HL-60 (cell line): ENCODE measurements around the gene ADGRG7.

ENCODE experiments used
- DNase-seq, 2 experiments: peaks; one replicate each; pipeline ENCODE4 v3.0.0-alpha.2; 2010 to 2020; ENCODE audit warnings: low read depth in 1 of 2, low spot score in 1 of 2
- H3K27ac ChIP-seq: fragments of 250-450 bp; sonication (Bioruptor Pico); replicated peaks from 2 replicates; pipeline ENCODE4 v1.5.1; 2020; ENCODE audit warnings: mild to moderate bottlenecking, moderate library complexity
- H3K27me3 ChIP-seq: fragments of 250-450 bp; sonication (Bioruptor Pico); 2 replicates; pipeline ENCODE4 v1.5.1; 2021; ENCODE audit warnings: mild to moderate bottlenecking, moderate library complexity; ENCODE audit not compliant: insufficient read depth, poor library complexity, severe bottlenecking
- H3K4me3 ChIP-seq: replicated peaks from 2 replicates; pipeline ENCODE4 v1.5.1; 2011; ENCODE audit warnings: mild to moderate bottlenecking, control low read depth, low read length; ENCODE audit not compliant: insufficient read depth
- GABPA ChIP-seq: IDR thresholded peaks from 2 replicates; pipeline ENCODE4 v1.6.1; 2012; ENCODE audit warnings: low read depth
- POLR2AphosphoS5 ChIP-seq: IDR thresholded peaks from 2 replicates; pipeline ENCODE4 v1.6.1; 2012; ENCODE audit warnings: low read depth
- SPI1 ChIP-seq: IDR thresholded peaks from 2 replicates; pipeline ENCODE4 v1.6.1; 2012; ENCODE audit warnings: low read depth, mild to moderate bottlenecking, borderline replicate concordance
- TF ChIP-seq, protein P1 (sequence below): IDR thresholded peaks from 2 replicates; pipeline ENCODE4 v1.6.1; 2012; ENCODE audit warnings: low read depth; ENCODE audit not compliant: insufficient replicate concordance
- TF ChIP-seq, protein P2 (sequence below): IDR thresholded peaks from one replicate; pipeline ENCODE4 v1.5.1; 2011; ENCODE audit warnings: low read length, control low read depth, inconsistent platforms; ENCODE audit not compliant: insufficient read depth

ADGRG7 gene

DNA sequence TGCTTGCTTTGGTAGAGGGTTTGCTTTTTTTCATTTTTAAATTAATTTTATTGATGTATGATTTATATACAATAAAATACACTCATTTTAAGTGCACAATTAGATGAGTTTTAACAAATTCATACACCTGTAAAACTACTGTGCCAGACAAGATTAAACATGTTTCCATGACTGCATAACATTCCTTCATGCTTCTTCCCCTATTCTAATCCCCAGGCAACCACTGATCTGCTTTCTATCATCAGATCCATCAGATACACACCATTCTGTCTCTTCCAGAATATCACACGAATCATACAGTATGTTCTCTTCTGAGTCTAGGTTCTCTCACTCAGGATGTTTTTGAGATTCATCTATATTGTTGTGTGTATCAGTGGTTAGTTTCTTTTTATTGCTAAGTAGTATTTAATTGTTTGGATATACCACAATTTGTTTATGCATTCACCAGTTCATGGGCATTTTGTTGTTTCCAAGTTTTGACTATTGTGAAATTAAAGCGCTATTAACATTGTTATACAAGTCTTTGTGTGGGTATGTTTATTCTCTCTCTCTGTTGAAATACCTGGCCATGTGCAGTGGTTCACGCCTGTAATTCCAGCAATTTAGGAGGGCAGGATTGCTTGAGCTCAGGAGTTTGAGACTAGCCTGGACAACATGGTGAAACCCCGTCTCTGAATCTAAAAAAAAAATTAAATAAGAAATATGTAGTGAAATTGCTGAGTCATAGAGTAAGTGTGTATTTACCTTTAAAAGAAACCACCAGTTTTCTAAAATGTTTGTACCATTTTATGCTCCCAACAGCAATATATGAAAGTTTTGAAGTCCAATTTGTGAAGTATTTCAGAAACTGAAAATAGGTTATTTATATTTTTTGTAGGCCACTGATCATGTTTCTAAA is 92.9 kb downstream of the ADGRG7 start:
- no peak overlapping the region for H3K27ac ChIP-seq
- no peak for TF ChIP-seq GABPA
- TF ChIP-seq, protein P1, sequence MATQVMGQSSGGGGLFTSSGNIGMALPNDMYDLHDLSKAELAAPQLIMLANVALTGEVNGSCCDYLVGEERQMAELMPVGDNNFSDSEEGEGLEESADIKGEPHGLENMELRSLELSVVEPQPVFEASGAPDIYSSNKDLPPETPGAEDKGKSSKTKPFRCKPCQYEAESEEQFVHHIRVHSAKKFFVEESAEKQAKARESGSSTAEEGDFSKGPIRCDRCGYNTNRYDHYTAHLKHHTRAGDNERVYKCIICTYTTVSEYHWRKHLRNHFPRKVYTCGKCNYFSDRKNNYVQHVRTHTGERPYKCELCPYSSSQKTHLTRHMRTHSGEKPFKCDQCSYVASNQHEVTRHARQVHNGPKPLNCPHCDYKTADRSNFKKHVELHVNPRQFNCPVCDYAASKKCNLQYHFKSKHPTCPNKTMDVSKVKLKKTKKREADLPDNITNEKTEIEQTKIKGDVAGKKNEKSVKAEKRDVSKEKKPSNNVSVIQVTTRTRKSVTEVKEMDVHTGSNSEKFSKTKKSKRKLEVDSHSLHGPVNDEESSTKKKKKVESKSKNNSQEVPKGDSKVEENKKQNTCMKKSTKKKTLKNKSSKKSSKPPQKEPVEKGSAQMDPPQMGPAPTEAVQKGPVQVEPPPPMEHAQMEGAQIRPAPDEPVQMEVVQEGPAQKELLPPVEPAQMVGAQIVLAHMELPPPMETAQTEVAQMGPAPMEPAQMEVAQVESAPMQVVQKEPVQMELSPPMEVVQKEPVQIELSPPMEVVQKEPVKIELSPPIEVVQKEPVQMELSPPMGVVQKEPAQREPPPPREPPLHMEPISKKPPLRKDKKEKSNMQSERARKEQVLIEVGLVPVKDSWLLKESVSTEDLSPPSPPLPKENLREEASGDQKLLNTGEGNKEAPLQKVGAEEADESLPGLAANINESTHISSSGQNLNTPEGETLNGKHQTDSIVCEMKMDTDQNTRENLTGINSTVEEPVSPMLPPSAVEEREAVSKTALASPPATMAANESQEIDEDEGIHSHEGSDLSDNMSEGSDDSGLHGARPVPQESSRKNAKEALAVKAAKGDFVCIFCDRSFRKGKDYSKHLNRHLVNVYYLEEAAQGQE = no peak
- no peak for TF ChIP-seq POLR2AphosphoS5
- TF ChIP-seq, protein P2, sequence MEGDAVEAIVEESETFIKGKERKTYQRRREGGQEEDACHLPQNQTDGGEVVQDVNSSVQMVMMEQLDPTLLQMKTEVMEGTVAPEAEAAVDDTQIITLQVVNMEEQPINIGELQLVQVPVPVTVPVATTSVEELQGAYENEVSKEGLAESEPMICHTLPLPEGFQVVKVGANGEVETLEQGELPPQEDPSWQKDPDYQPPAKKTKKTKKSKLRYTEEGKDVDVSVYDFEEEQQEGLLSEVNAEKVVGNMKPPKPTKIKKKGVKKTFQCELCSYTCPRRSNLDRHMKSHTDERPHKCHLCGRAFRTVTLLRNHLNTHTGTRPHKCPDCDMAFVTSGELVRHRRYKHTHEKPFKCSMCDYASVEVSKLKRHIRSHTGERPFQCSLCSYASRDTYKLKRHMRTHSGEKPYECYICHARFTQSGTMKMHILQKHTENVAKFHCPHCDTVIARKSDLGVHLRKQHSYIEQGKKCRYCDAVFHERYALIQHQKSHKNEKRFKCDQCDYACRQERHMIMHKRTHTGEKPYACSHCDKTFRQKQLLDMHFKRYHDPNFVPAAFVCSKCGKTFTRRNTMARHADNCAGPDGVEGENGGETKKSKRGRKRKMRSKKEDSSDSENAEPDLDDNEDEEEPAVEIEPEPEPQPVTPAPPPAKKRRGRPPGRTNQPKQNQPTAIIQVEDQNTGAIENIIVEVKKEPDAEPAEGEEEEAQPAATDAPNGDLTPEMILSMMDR = no peak
- no peak for TF ChIP-seq SPI1
- H3K4me3 ChIP-seq = no peak overlapping the region
- no peak for DNase-seq
- no peaks in the 10 kb centered on the region for H3K27me3 ChIP-seq

DNA sequence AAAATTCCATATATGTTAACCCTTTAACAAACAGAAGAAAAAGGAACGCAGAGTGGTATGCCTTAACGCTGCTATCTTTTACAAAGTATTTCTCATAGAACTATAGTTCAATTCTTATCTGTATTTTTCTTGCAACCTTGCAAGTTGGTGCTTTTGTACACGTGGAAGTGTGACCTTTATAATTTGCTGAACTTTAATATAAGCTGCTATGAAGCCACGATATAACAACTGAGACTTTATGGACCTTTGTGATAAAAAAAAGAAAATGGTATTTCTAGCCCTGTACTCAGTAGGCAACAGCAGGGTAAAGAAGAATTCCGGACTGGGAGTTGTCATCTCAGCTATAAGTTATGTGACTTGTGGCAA is 93.6 kb downstream of the ADGRG7 start:
- DNase-seq = no peak
- TF ChIP-seq POLR2AphosphoS5 (no peak), SPI1 (no peak), GABPA (no peak)
- TF ChIP-seq, protein P2 = no peak
- TF ChIP-seq, protein P1 = no peak
- Histone ChIP-seq H3K27ac (no peak overlapping the region), H3K27me3 (no peaks in the 10 kb centered on the region), H3K4me3 (no peak overlapping the region)

- Histone ChIP-seq H3K27me3 (no peaks in the 10 kb centered on the region), H3K4me3 (no peak overlapping the region), H3K27ac (no peak overlapping the region)
- DNase-seq = no peak
- TF ChIP-seq, protein P2 = no peak
- TF ChIP-seq SPI1 (no peak), POLR2AphosphoS5 (no peak), GABPA (no peak)
- TF ChIP-seq, protein P1 = no peak
Measured at GRCh38 chr3:100703865-100704264, 94.5 kb downstream of the ADGRG7 start.
